Lung (tissue), 12 donors: ENCODE data around the gene AHRR. TPM values are rescaled to one million over a fixed set of nuclear protein-coding genes. Genes with fewer than 3 reads are reported as not detected.

ENCODE experiments used
- ATAC-seq: fragments of 200-7000 bp; cut with Tn5 transposase; one replicate; pipeline ENCODE4 v1.9.1; 2020; ENCODE audit warnings: moderate number of reproducible peaks; ENCODE audit not compliant: insufficient read depth, low FRiP score
- DNase-seq, 3 donors: peaks; one replicate each; pipeline ENCODE4 v3.0.0-alpha.2; 2013 to 2017
- H3K27ac ChIP-seq, 2 donors: one replicate each; pipeline ENCODE4 v1.5.1; 2013; ENCODE audit warnings: mild to moderate bottlenecking in 2 of 2, moderate library complexity in 2 of 2, control low read depth in 1 of 2, inconsistent platforms in 1 of 2, low read depth in 1 of 2, low read length in 1 of 2
- H3K27me3 ChIP-seq, 3 donors: one replicate each; pipeline ENCODE4 v1.5.1; 2013; ENCODE audit warnings: low read length in 2 of 3; ENCODE audit not compliant: control insufficient read depth in 3 of 3, insufficient read depth in 3 of 3
- H3K36me3 ChIP-seq, 4 donors: one replicate each; pipeline ENCODE4 v1.5.1; 2013; ENCODE audit warnings: low read length in 4 of 4, mild to moderate bottlenecking in 1 of 4, moderate library complexity in 1 of 4; ENCODE audit not compliant: control insufficient read depth in 4 of 4, insufficient read depth in 4 of 4
- H3K4me1 ChIP-seq, 5 donors: one replicate each; pipeline ENCODE4 v1.5.1; 2013; ENCODE audit warnings: low read length in 5 of 5, mild to moderate bottlenecking in 2 of 5, moderate library complexity in 1 of 5; ENCODE audit not compliant: control insufficient read depth in 5 of 5, insufficient read depth in 5 of 5
- H3K4me3 ChIP-seq: one replicate; pipeline ENCODE4 v1.5.1; 2013; ENCODE audit warnings: mild to moderate bottlenecking, control low read depth, moderate library complexity
- H3K9ac ChIP-seq, 2 donors: one replicate each; pipeline ENCODE4 v1.5.1; 2013; ENCODE audit warnings: low read length in 2 of 2, control low read depth in 1 of 2; ENCODE audit not compliant: insufficient read depth in 1 of 2
- H3K9me3 ChIP-seq, 4 donors: one replicate each; pipeline ENCODE4 v1.5.1; 2013; ENCODE audit warnings: low read length in 3 of 4, mild to moderate bottlenecking in 1 of 4, moderate library complexity in 1 of 4; ENCODE audit not compliant: control insufficient read depth in 4 of 4, insufficient read depth in 3 of 4
- WGBS, 2 donors: extraction: QIAGEN DNeasy Blood & Tissue Kit; methylation state at CpG; one replicate each; pipeline ENCODE4 v1.1.7; 2013; 5-methylcytosine and 5-hydroxymethylcytosine counted together
- polyA plus RNA-seq, 2 donors: library from polyadenylated mRNA; stranded (reverse); fragments of 200-250 nt; gene quantifications; one replicate each; pipeline ENCODE4 v1.2.1, GENCODE V29; 2013
- total RNA-seq, 2 donors: library from RNA; depleted of rRNA in 1 of 2; stranded (reverse); fragments of >200 nt in 1 of 2; gene quantifications; one replicate each; pipeline ENCODE4 v1.2.1, GENCODE V29; 2014 to 2021
- TF ChIP-seq, protein P1 (sequence below): IDR thresholded peaks from 2 replicates; pipeline ENCODE4 v1.5.1; 2012; ENCODE audit warnings: mild to moderate bottlenecking; ENCODE audit errors: control extremely low read depth, extremely low read depth
- donor health status: control.
- donor health status: control.
- donor health status: Bipolar disorder and iron deficiency.
- donor health status: healthy.
- donor health status: DM: yes; HTN: yes; CAD: no.

Gene AHRR
- total and polyA plus RNA-seq, 4 donors, result 0.63 to 8.8 (median 2.8) TPM

DNA sequence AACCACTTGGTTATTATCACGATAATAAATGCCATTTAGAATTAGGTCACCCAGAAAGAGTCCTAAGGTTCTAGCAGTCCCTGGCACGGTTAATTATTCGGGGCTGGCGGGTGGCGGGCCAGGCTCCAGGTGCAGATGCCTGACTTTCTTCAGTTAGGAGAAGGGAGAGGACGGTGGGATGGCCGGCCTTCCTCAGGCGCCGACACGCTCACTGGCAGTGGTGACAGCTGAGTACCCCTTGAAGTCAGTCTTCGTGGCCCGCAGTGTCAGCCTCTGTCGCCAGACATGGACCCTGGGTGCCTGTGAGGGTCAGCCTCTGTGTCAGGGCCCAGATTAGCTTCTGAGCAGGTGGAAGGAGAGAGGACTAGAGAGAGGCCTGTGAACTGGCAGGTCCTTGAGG, 100.4 kb downstream of the AHRR start:
- Histone ChIP-seq H3K36me3 (peaks cover 0 to 4% (median 0%) of the 10 kb centered on the region in 4 donors), H3K27me3 (no peaks in the 10 kb centered on the region), H3K9ac (no peak overlapping the region), H3K9me3 (no peaks in the 10 kb centered on the region), H3K4me1 (peaks cover 0 to 9% (median 0%) of the 10 kb centered on the region in 5 donors), H3K27ac (no peak overlapping the region), H3K4me3 (no peak overlapping the region)
- 92 to 93% methylated on average over 13 of the region's 13 CpGs for WGBS, 2 donors
- DNase-seq, result no peak
- TF ChIP-seq, protein P1, sequence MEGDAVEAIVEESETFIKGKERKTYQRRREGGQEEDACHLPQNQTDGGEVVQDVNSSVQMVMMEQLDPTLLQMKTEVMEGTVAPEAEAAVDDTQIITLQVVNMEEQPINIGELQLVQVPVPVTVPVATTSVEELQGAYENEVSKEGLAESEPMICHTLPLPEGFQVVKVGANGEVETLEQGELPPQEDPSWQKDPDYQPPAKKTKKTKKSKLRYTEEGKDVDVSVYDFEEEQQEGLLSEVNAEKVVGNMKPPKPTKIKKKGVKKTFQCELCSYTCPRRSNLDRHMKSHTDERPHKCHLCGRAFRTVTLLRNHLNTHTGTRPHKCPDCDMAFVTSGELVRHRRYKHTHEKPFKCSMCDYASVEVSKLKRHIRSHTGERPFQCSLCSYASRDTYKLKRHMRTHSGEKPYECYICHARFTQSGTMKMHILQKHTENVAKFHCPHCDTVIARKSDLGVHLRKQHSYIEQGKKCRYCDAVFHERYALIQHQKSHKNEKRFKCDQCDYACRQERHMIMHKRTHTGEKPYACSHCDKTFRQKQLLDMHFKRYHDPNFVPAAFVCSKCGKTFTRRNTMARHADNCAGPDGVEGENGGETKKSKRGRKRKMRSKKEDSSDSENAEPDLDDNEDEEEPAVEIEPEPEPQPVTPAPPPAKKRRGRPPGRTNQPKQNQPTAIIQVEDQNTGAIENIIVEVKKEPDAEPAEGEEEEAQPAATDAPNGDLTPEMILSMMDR, result no peak
- no peak for ATAC-seq

- ATAC-seq, result no peak
- no peak overlapping the region for H3K9ac ChIP-seq
- peaks cover 0 to 9% (median 0%) of the 10 kb centered on the region in 5 donors for H3K4me1 ChIP-seq
- TF ChIP-seq, protein P1, result no peak
- no peak overlapping the region for H3K27ac ChIP-seq
- H3K4me3 ChIP-seq, result no peak overlapping the region
- no peaks in the 10 kb centered on the region for H3K9me3 ChIP-seq
- DNase-seq, result no peak
- H3K36me3 ChIP-seq, result peaks cover 0 to 4% (median 0%) of the 10 kb centered on the region in 4 donors
- no peaks in the 10 kb centered on the region for H3K27me3 ChIP-seq
- WGBS, 2 donors, result 84 to 87% methylated on average over 32 of the region's 32 CpGs
Measured at GRCh38 chr5:422323-423232, 101.1 kb downstream of the AHRR start.

- DNase-seq (no peak), ATAC-seq (no peak)
- Histone ChIP-seq H3K4me1 (peaks cover 0 to 9% (median 0%) of the 10 kb centered on the region in 5 donors), H3K27ac (no peak overlapping the region), H3K9me3 (no peaks in the 10 kb centered on the region), H3K4me3 (no peak overlapping the region), H3K36me3 (peaks cover 0 to 7% (median 0%) of the 10 kb centered on the region in 4 donors), H3K9ac (no peak overlapping the region), H3K27me3 (no peaks in the 10 kb centered on the region)
- 85 to 90% methylated on average over 9 of the region's 9 CpGs for WGBS, 2 donors
- TF ChIP-seq, protein P1, result no peak
Measured at GRCh38 chr5:423233-423565, 101.7 kb downstream of the AHRR start.
